B cell (primary cell): ENCODE results near the gene DPP10. TPM values are rescaled to one million over a fixed set of nuclear protein-coding genes. Genes with fewer than 3 reads are reported as not detected.

Experiments
- ATAC-seq: fragments of 200-7000 bp; cut with Tn5 transposase; one replicate; pipeline ENCODE4 v1.10.0; 2021; ENCODE audit warnings: low read depth, mild to moderate bottlenecking, moderate number of reproducible peaks, moderate library complexity
- CTCF ChIA-PET: fragments of 350-600 bp; sonication (Branson Sonifier 250); formaldehyde crosslinking; loops from one replicate; lab custom pipeline; 2021; ENCODE audit warnings: antibody characterized with exemption, inconsistent platforms; lab: Charles Lee
- POLR2A ChIA-PET: fragments of 350-600 bp; sonication (Branson Sonifier 250); formaldehyde crosslinking; loops from one replicate; lab custom pipeline; 2021; ENCODE audit warnings: antibody characterized with exemption; lab: Charles Lee
- DNase-seq: peaks from one replicate; pipeline ENCODE4 v3.0.0; 2013
- H2AFZ ChIP-seq: 2 replicates; pipeline ENCODE4 v1.6.1; 2012; ENCODE audit warnings: mild to moderate bottlenecking, low read depth, low read length; ENCODE audit not compliant: insufficient read depth, poor library complexity, severe bottlenecking
- H3K27ac ChIP-seq, 2 donors: 1 replicate in 1 of 2; 2 replicates in 1 of 2; pipeline ENCODE4 v1.5.1; 2012 to 2013; ENCODE audit warnings: low read length in 2 of 2, mild to moderate bottlenecking in 2 of 2, moderate library complexity in 1 of 2
- H3K27me3 ChIP-seq, 4 experiments: fragments of 200-600 bp in 1 of 4; sonication (generic) in 1 of 4; replicated peaks in 1 of 4; 1 replicate in 2 of 4; 2 replicates in 2 of 4; pipeline versions ENCODE4 v1.6.1 to v1.7.0; 2013 to 2016; ENCODE audit warnings: low read length in 3 of 4, mild to moderate bottlenecking in 2 of 4, mixed read lengths in 1 of 4, moderate library complexity in 1 of 4; ENCODE audit not compliant: insufficient read depth in 4 of 4, control insufficient read depth in 3 of 4; ENCODE audit errors: control extremely low read depth in 1 of 4
- H3K36me3 ChIP-seq, 2 experiments: replicated peaks in 1 of 2; 1 replicate in 1 of 2; 2 replicates in 1 of 2; pipeline versions ENCODE4 v1.6.1 to v1.7.1; 2013; ENCODE audit warnings: low read length in 1 of 2; ENCODE audit not compliant: insufficient read depth in 2 of 2, control insufficient read depth in 1 of 2; ENCODE audit errors: control extremely low read depth in 1 of 2, extremely low read depth in 1 of 2
- H3K4me1 ChIP-seq, 2 donors: fragments of 200-600 bp in 1 of 2; sonication (generic) in 1 of 2; 1 replicate in 1 of 2; 2 replicates in 1 of 2; pipeline versions ENCODE4 v1.5.1 to v1.6.1; 2013 to 2017; ENCODE audit warnings: low read length in 2 of 2; ENCODE audit not compliant: control insufficient read depth in 2 of 2, insufficient read depth in 2 of 2
- H3K4me2 ChIP-seq: replicated peaks from 2 replicates; pipeline ENCODE3; 2012; ENCODE audit warnings: mild to moderate bottlenecking, low read depth, low read length; ENCODE audit not compliant: poor library complexity, severe bottlenecking
- H3K4me3 ChIP-seq, 5 experiments: fragments of 200-600 bp in 1 of 5; sonication (generic) in 1 of 5; 1 replicate in 3 of 5; 2 replicates in 2 of 5; pipeline versions ENCODE4 v1.5.1 to v1.7.0; 2011 to 2016; ENCODE audit warnings: low read length in 4 of 5, mild to moderate bottlenecking in 4 of 5, low read depth in 2 of 5, control low read depth in 1 of 5, moderate library complexity in 1 of 5; ENCODE audit not compliant: insufficient read depth in 1 of 5; ENCODE audit errors: control extremely low read depth in 1 of 5, extremely low read depth in 1 of 5
- H3K79me2 ChIP-seq: fragments of 200-600 bp; sonication (generic); one replicate; pipeline ENCODE4 v1.6.0; 2016; ENCODE audit warnings: low read length; ENCODE audit not compliant: control insufficient read depth, insufficient read depth
- H3K9ac ChIP-seq: fragments of 200-600 bp; sonication (generic); 2 replicates; pipeline ENCODE4 v1.6.1; 2017; ENCODE audit warnings: mild to moderate bottlenecking, low read length, moderate library complexity
- H3K9me3 ChIP-seq, 3 donors: one replicate each; pipeline versions ENCODE4 v1.6.1 to v1.7.1; 2013; ENCODE audit warnings: low read length in 2 of 3; ENCODE audit not compliant: control insufficient read depth in 2 of 3, insufficient read depth in 1 of 3; ENCODE audit errors: control extremely low read depth in 1 of 3
- H4K20me1 ChIP-seq: 2 replicates; pipeline ENCODE4 v1.6.0; 2012; ENCODE audit warnings: mild to moderate bottlenecking, low read length; ENCODE audit not compliant: insufficient read depth, control insufficient read depth, poor library complexity, severe bottlenecking
- H3K27ac Mint-ChIP-seq: one replicate; pipeline ENCODE4 v1.8.0; 2021; ENCODE audit warnings: mixed read lengths
- H3K27me3 Mint-ChIP-seq: one replicate; pipeline ENCODE4 v1.8.0; 2021; ENCODE audit warnings: mixed read lengths
- H3K4me1 Mint-ChIP-seq: one replicate; pipeline ENCODE4 v1.8.0; 2021; ENCODE audit warnings: mixed read lengths
- H3K4me3 Mint-ChIP-seq: one replicate; pipeline ENCODE4 v1.8.0; 2021; ENCODE audit warnings: mixed read lengths
- H3K9me3 Mint-ChIP-seq: one replicate; pipeline ENCODE4 v1.8.0; 2022; ENCODE audit warnings: mixed read lengths; ENCODE audit not compliant: insufficient read depth
- EZH2 ChIP-seq: IDR thresholded peaks from 2 replicates; pipeline ENCODE4 v1.6.1; 2012; ENCODE audit warnings: borderline replicate concordance, low read depth, mild to moderate bottlenecking, moderate library complexity, low read length; ENCODE audit not compliant: insufficient read depth, poor library complexity, severe bottlenecking
- WGBS: methylation state at CpG from one replicate; pipeline ENCODE4 v1.1.5; 2013; ENCODE audit warnings: missing lambda C conversion rate; ENCODE audit not compliant: insufficient coverage; 5-methylcytosine and 5-hydroxymethylcytosine counted together
- intact Hi-C: fragments of 100-400 bp; cut with micrococcal nuclease; formaldehyde crosslinking; loops from one replicate; pipeline ENCODE4 v1.10.0; 2022
- polyA plus RNA-seq: library from polyadenylated mRNA; depleted of rRNA; stranded (reverse); fragments of >200 nt; gene quantifications from 2 replicates; pipeline ENCODE4 v1.2.3, GENCODE V29; 2012
- total RNA-seq, 2 donors: library from RNA; stranded (reverse); fragments of 120-200 nt in 1 of 2; gene quantifications; 1 replicate in 1 of 2; 2 replicates in 1 of 2; pipeline versions ENCODE4 v1.2.3 to v1.2.4, GENCODE V29; 2013 to 2022
- TF ChIP-seq, protein P1 (sequence below): fragments of 200-600 bp; IDR thresholded peaks from one replicate; pipeline ENCODE4 v1.8.0; 2022; ENCODE audit warnings: antibody characterized with exemption, mild to moderate bottlenecking

The DPP10 gene
- total and polyA plus RNA-seq, 2 donors (not counting 1 experiment from before 2014, with no cell fraction given), result not detected

DNA sequence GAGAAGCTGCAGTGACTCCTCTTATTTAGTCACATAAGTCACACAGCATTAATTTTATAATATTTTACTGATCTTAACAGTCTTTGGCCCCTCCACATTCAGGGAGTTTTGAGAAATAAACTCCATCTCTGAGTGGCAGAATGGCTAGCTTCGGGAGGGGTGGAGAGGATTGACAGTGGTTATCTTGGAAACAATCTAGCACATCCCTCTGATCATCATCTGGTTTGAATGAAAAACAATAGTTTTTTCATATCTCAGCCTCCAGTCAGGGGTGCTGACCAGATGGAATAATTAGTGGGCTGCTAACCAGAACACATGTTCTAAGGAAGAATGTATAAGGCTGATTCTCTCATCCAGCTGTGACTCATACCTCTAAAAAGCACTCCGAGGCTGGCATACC, 477.5 kb downstream of the DPP10 start:
- WGBS, result no CpG with 5 or more reads among the region's 2 CpGs
- ChIA-PET CTCF (no interaction called here), POLR2A (no interaction called here)
- Histone ChIP-seq H3K9ac (no peak overlapping the region), H3K4me2 (no peak overlapping the region), H3K4me3 (no peak overlapping the region), H3K27me3 (no peaks in the 10 kb centered on the region), H3K27ac (no peak overlapping the region), H3K4me1 (no peaks in the 10 kb centered on the region), H3K79me2 (no peaks in the 10 kb centered on the region), H2AFZ (no peak overlapping the region), H3K36me3 (no peaks in the 10 kb centered on the region), H4K20me1 (no peaks in the 10 kb centered on the region), H3K9me3 (no peaks in the 10 kb centered on the region)
- no peak for TF ChIP-seq EZH2
- TF ChIP-seq, protein P1, sequence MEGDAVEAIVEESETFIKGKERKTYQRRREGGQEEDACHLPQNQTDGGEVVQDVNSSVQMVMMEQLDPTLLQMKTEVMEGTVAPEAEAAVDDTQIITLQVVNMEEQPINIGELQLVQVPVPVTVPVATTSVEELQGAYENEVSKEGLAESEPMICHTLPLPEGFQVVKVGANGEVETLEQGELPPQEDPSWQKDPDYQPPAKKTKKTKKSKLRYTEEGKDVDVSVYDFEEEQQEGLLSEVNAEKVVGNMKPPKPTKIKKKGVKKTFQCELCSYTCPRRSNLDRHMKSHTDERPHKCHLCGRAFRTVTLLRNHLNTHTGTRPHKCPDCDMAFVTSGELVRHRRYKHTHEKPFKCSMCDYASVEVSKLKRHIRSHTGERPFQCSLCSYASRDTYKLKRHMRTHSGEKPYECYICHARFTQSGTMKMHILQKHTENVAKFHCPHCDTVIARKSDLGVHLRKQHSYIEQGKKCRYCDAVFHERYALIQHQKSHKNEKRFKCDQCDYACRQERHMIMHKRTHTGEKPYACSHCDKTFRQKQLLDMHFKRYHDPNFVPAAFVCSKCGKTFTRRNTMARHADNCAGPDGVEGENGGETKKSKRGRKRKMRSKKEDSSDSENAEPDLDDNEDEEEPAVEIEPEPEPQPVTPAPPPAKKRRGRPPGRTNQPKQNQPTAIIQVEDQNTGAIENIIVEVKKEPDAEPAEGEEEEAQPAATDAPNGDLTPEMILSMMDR, result no peak
- ATAC-seq (no peak), DNase-seq (no peak)
- Mint-ChIP-seq H3K9me3 (peaks cover 8% of the 10 kb centered on the region), H3K4me1 (no peaks in the 10 kb centered on the region), H3K27me3 (no peaks in the 10 kb centered on the region), H3K4me3 (no peak overlapping the region), H3K27ac (no peak overlapping the region)
- intact Hi-C loops, result no loop called here

DNA sequence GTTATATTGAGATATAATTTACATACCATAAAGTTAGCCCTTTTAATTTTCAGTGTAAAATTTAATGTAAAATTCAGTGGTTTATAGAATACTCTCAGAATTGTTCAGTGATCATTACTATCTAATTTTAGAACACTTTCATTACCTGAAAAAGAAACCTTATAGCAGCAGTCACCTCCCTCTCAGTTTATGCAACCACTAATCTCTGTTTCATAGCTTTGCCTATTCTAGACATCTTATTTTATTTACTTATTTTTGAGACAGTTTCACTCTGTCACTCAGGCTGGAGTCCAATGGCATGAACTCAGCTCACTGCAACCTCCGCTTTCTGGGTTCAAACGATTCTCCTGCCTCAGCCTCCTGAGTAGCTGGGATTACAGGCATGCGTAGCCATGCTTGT, 479.6 kb downstream of the DPP10 start:
- no peak for ATAC-seq

More for the DNA sequence above, 479.6 kb downstream of the DPP10 start:
- no peaks in the 10 kb centered on the region for H4K20me1 ChIP-seq
- WGBS, result 100% methylated on average over 3 of the region's 3 CpGs
- no peak overlapping the region for H3K4me2 ChIP-seq
- no peak overlapping the region for H2AFZ ChIP-seq
- no peaks in the 10 kb centered on the region for H3K27me3 ChIP-seq
- ChIA-PET POLR2A (no interaction called here), CTCF (interaction anchor here (1.2 kb wide), 1 partner anchor 16 kb away, joined by 3 read pairs; no protein-coding TSS in a partner anchor)
- H3K79me2 ChIP-seq, result no peaks in the 10 kb centered on the region
- H3K4me3 Mint-ChIP-seq, result no peak overlapping the region
- no peaks in the 10 kb centered on the region for H3K4me1 ChIP-seq
- H3K27me3 Mint-ChIP-seq, result no peaks in the 10 kb centered on the region
- peaks cover 0 to 4% (median 0%) of the 10 kb centered on the region in 3 donors for H3K9me3 ChIP-seq
- no peak overlapping the region for H3K4me3 ChIP-seq
- intact Hi-C loops, result no loop called here
- H3K36me3 ChIP-seq, result no peaks in the 10 kb centered on the region
- no peak for DNase-seq
- H3K4me1 Mint-ChIP-seq, result no peaks in the 10 kb centered on the region
- H3K9me3 Mint-ChIP-seq, result no peaks in the 10 kb centered on the region
- TF ChIP-seq, protein P1, result no peak
- no peak for TF ChIP-seq EZH2
- no peak overlapping the region for H3K27ac Mint-ChIP-seq
- H3K27ac ChIP-seq, result no peak overlapping the region
- H3K9ac ChIP-seq, result no peak overlapping the region
